Vagina (tissue), 2 donors: ENCODE data around the gene ESAM. TPM values are rescaled to one million over a fixed set of nuclear protein-coding genes. Genes with fewer than 3 reads are reported as not detected.

ENCODE experiments used
- DNase-seq, 2 donors: peaks; one replicate each; pipeline ENCODE4 v3.0.0-alpha.2; 2017; ENCODE audit errors: extremely low spot score in 2 of 2
- H3K27ac ChIP-seq: fragments of 200-600 bp; sonication (generic); one replicate; pipeline ENCODE4 v1.5.1; 2019
- H3K27me3 ChIP-seq: fragments of 200-600 bp; sonication (generic); one replicate; pipeline ENCODE4 v1.5.1; 2019
- H3K36me3 ChIP-seq, 2 donors: fragments of 200-600 bp; sonication (generic); one replicate each; pipeline ENCODE4 v1.5.1; 2017 to 2019
- H3K4me1 ChIP-seq: fragments of 200-600 bp; sonication (generic); one replicate; pipeline ENCODE4 v1.5.1; 2019
- H3K4me3 ChIP-seq, 2 donors: fragments of 200-600 bp; sonication (generic); 1 replicate in 1 of 2; 2 replicates in 1 of 2; pipeline ENCODE4 v1.5.1; 2016 to 2019
- H3K9me3 ChIP-seq: fragments of 200-600 bp; sonication (generic); one replicate; pipeline ENCODE4 v1.5.1; 2019
- CTCF ChIP-seq, 3 experiments: fragments of 450-650 bp in 2 of 3; fragments of 200-600 bp in 1 of 3; sonication (generic) in 1 of 3; IDR thresholded peaks; one replicate each; pipeline ENCODE4 v1.5.1; 2017 to 2019; ENCODE audit warnings: antibody characterized with exemption in 3 of 3, mild to moderate bottlenecking in 2 of 3, moderate library complexity in 2 of 3
- POLR2A ChIP-seq, 2 donors: fragments of 450-650 bp; IDR thresholded peaks; one replicate each; pipeline ENCODE4 v1.6.1; 2017; ENCODE audit warnings: antibody characterized with exemption in 2 of 2, mild to moderate bottlenecking in 2 of 2, moderate library complexity in 2 of 2
- POLR2AphosphoS5 ChIP-seq, 2 donors: sonication (generic); formaldehyde crosslinking; IDR thresholded peaks; one replicate each; pipeline ENCODE4 v1.9.0; 2017; ENCODE audit warnings: antibody characterized with exemption in 2 of 2, mild to moderate bottlenecking in 2 of 2, low read depth in 1 of 2; ENCODE audit not compliant: insufficient read depth in 1 of 2
- intact Hi-C: fragments of 100-400 bp; cut with DNase I; formaldehyde crosslinking; loops from one replicate; pipeline ENCODE4 v1.15.1; 2023
- total RNA-seq: library from RNA; depleted of rRNA; stranded (reverse); fragments of >200 nt; gene quantifications from one replicate; pipeline ENCODE4 v1.2.3, GENCODE V29; 2016

The ESAM gene
- total RNA-seq: 34.9 TPM

GRCh38 chr11:124762105-124762623 is at the start of gene ESAM:
ESAM (minus strand) TSS chr11:124762290; CDS start chr11:124762154, 136 bp downstream.
- DNase-seq: no peak
- peaks cover 0 to 7% of the 10 kb centered on the region in 2 donors for H3K36me3 ChIP-seq
- peak within 1 kb of the TSS; percentile 50 to 53 for H3K4me3 ChIP-seq
- H3K27me3 ChIP-seq: peaks cover 6% of the 10 kb centered on the region
- H3K4me1 ChIP-seq: peaks cover 49% of the 10 kb centered on the region
- intact Hi-C loops: no loop called here
- TF ChIP-seq POLR2AphosphoS5 (IDR thresholded peaks at IDR 0.05; ENCODE audit: insufficient read depth in 1 of 2, low read depth in 1 of 2): peak in 1 of 2 donors; percentile 46
- TF ChIP-seq POLR2A (IDR thresholded peaks at IDR 0.05): no peak
- TF ChIP-seq CTCF (IDR thresholded peaks at IDR 0.05): no peak
- peak within 1 kb of the TSS; percentile 74 for H3K27ac ChIP-seq
- H3K9me3 ChIP-seq: no peaks in the 10 kb centered on the region

GRCh38 chr11:124811399-124812125 is 49.5 kb upstream of the ESAM start:
- H3K4me3 ChIP-seq: no peak overlapping the region
- no peaks in the 10 kb centered on the region for H3K27me3 ChIP-seq
- intact Hi-C loops: no loop called here
- H3K27ac ChIP-seq: no peak overlapping the region
- H3K9me3 ChIP-seq: no peaks in the 10 kb centered on the region
- TF ChIP-seq POLR2AphosphoS5 (IDR thresholded peaks at IDR 0.05; ENCODE audit: insufficient read depth in 1 of 2, low read depth in 1 of 2): no peak
- TF ChIP-seq POLR2A (IDR thresholded peaks at IDR 0.05): no peak
- no peak for TF ChIP-seq CTCF (IDR thresholded peaks at IDR 0.05)
- no peak for DNase-seq
- no peaks in the 10 kb centered on the region for H3K36me3 ChIP-seq
- H3K4me1 ChIP-seq: no peaks in the 10 kb centered on the region

GRCh38 chr11:124807660-124808270 is 45.7 kb upstream of the ESAM start:
- intact Hi-C loops: no loop called here
- Histone ChIP-seq H3K9me3 (no peaks in the 10 kb centered on the region), H3K36me3 (no peaks in the 10 kb centered on the region), H3K4me1 (no peaks in the 10 kb centered on the region), H3K27ac (no peak overlapping the region), H3K27me3 (no peaks in the 10 kb centered on the region), H3K4me3 (no peak overlapping the region)
- TF ChIP-seq CTCF (IDR thresholded peaks at IDR 0.05) (no peak), POLR2AphosphoS5 (IDR thresholded peaks at IDR 0.05; ENCODE audit: insufficient read depth in 1 of 2, low read depth in 1 of 2) (no peak), POLR2A (IDR thresholded peaks at IDR 0.05) (no peak)
- no peak for DNase-seq

GRCh38 chr11:124807201-124807600 is 45.1 kb upstream of the ESAM start:
- Histone ChIP-seq H3K27me3 (no peaks in the 10 kb centered on the region), H3K4me3 (no peak overlapping the region), H3K4me1 (no peaks in the 10 kb centered on the region), H3K27ac (no peak overlapping the region), H3K9me3 (no peaks in the 10 kb centered on the region), H3K36me3 (no peaks in the 10 kb centered on the region)
- intact Hi-C loops: no loop called here
- no peak for DNase-seq
- TF ChIP-seq CTCF (IDR thresholded peaks at IDR 0.05) (no peak), POLR2AphosphoS5 (IDR thresholded peaks at IDR 0.05; ENCODE audit: insufficient read depth in 1 of 2, low read depth in 1 of 2) (no peak), POLR2A (IDR thresholded peaks at IDR 0.05) (no peak)

GRCh38 chr11:124804884-124805283 is 42.8 kb upstream of the ESAM start:
- no peak for DNase-seq
- no peak for TF ChIP-seq POLR2AphosphoS5 (IDR thresholded peaks at IDR 0.05; ENCODE audit: insufficient read depth in 1 of 2, low read depth in 1 of 2)
- no peak for TF ChIP-seq CTCF (IDR thresholded peaks at IDR 0.05)
- TF ChIP-seq POLR2A (IDR thresholded peaks at IDR 0.05): no peak
- H3K4me1 ChIP-seq: peaks cover 9% of the 10 kb centered on the region
- no peaks in the 10 kb centered on the region for H3K36me3 ChIP-seq
- H3K27ac ChIP-seq: no peak overlapping the region
- no peak overlapping the region for H3K4me3 ChIP-seq
- no peaks in the 10 kb centered on the region for H3K9me3 ChIP-seq
- intact Hi-C loops: no loop called here
- no peaks in the 10 kb centered on the region for H3K27me3 ChIP-seq
